SK-N-SH treated with all-trans-retinoic acid at 6 μM for 48 hours (cell line): ENCODE results near the gene CHST11.

Experiments used
- ATAC-seq: fragments of 200-7000 bp; cut with Tn5 transposase; 3 replicates; pipeline ENCODE4 v1.9.1; 2020; ENCODE audit warnings: mild to moderate bottlenecking, moderate library complexity
- ARNTL ChIP-seq: fragments of 450-650 bp; formaldehyde crosslinking; IDR thresholded peaks from 2 replicates; pipeline ENCODE4 v1.5.0; 2020; ENCODE audit warnings: low read depth, mild to moderate bottlenecking, moderate library complexity, borderline replicate concordance
- BACH2 ChIP-seq: fragments of 250-450 bp; sonication (Bioruptor Pico); IDR thresholded peaks from 2 replicates; pipeline ENCODE4 v1.9.0; 2021; ENCODE audit warnings: mild to moderate bottlenecking, borderline replicate concordance
- CREB5 ChIP-seq: fragments of 250-450 bp; sonication (Bioruptor Pico); IDR thresholded peaks from 2 replicates; pipeline ENCODE4 v1.5.1; 2020; ENCODE audit warnings: low read depth, mild to moderate bottlenecking, moderate library complexity
- CSDC2 ChIP-seq: fragments of 250-450 bp; sonication (Bioruptor Pico); IDR thresholded peaks from 2 replicates; pipeline ENCODE4 v1.5.0; 2020; ENCODE audit warnings: mild to moderate bottlenecking, moderate library complexity
- ESRRG ChIP-seq: fragments of 250-450 bp; sonication (Bioruptor Pico); IDR thresholded peaks from 2 replicates; pipeline ENCODE4 v1.6.1; 2021; ENCODE audit warnings: mild to moderate bottlenecking
- ISL1 ChIP-seq: fragments of 250-450 bp; sonication (Bioruptor Pico); IDR thresholded peaks from 2 replicates; pipeline ENCODE4 v2.1.2; 2022; ENCODE audit warnings: mild to moderate bottlenecking, moderate library complexity
- OSR1 ChIP-seq: fragments of 250-450 bp; sonication (Bioruptor Pico); IDR thresholded peaks from 2 replicates; pipeline ENCODE4 v1.8.0; 2022; ENCODE audit warnings: moderate library complexity, mild to moderate bottlenecking, inconsistent platforms
- POU6F1 ChIP-seq: fragments of 250-450 bp; sonication (Bioruptor Pico); IDR thresholded peaks from 2 replicates; pipeline ENCODE4 v1.8.0; 2021; ENCODE audit warnings: low read depth, mild to moderate bottlenecking, moderate library complexity, borderline replicate concordance
- PPARA ChIP-seq: fragments of 250-450 bp; sonication (Bioruptor Pico); IDR thresholded peaks from 2 replicates; pipeline ENCODE4 v1.5.0; 2020; ENCODE audit warnings: mild to moderate bottlenecking, borderline replicate concordance
- RARB ChIP-seq: fragments of 250-450 bp; sonication (Bioruptor Pico); IDR thresholded peaks from 2 replicates; pipeline ENCODE4 v1.8.0; 2021; ENCODE audit warnings: mild to moderate bottlenecking, moderate library complexity
- SNAI2 ChIP-seq: fragments of 250-450 bp; sonication (Bioruptor Pico); IDR thresholded peaks from 2 replicates; pipeline ENCODE4 v1.5.0; 2020; ENCODE audit warnings: mild to moderate bottlenecking, moderate library complexity
- TCF4 ChIP-seq: fragments of 250-450 bp; sonication (Bioruptor Pico); IDR thresholded peaks from 2 replicates; pipeline ENCODE4 v1.8.0; 2021; ENCODE audit warnings: mild to moderate bottlenecking, moderate library complexity, borderline replicate concordance
- ZC3H10 ChIP-seq: fragments of 250-450 bp; sonication (Bioruptor Pico); IDR thresholded peaks from 2 replicates; pipeline ENCODE4 v1.5.1; 2021; ENCODE audit warnings: mild to moderate bottlenecking, moderate library complexity
- ZFP30 ChIP-seq: fragments of 450-650 bp; formaldehyde crosslinking; IDR thresholded peaks from 2 replicates; pipeline ENCODE4 v1.5.0; 2022; ENCODE audit warnings: mild to moderate bottlenecking, moderate library complexity
- ZNF565 ChIP-seq: fragments of 450-650 bp; formaldehyde crosslinking; conservative IDR thresholded peaks from 2 replicates; pipeline ENCODE4 v1.5.0; 2020; ENCODE audit warnings: low read depth, mild to moderate bottlenecking, moderate library complexity
- ZNF70 ChIP-seq: fragments of 450-650 bp; formaldehyde crosslinking; IDR thresholded peaks from 2 replicates; pipeline ENCODE4 v1.5.0; 2020; ENCODE audit warnings: mild to moderate bottlenecking, moderate library complexity
- ZNF8 ChIP-seq: fragments of 450-650 bp; formaldehyde crosslinking; IDR thresholded peaks from 2 replicates; pipeline ENCODE4 v1.5.0; 2020; ENCODE audit warnings: mild to moderate bottlenecking, moderate library complexity
- TF ChIP-seq, protein P1 (sequence below): fragments of 250-450 bp; sonication (Bioruptor Pico); IDR thresholded peaks from 2 replicates; pipeline ENCODE4 v1.5.1; 2021; ENCODE audit warnings: mild to moderate bottlenecking, moderate library complexity
- TF ChIP-seq, protein P2 (sequence below): fragments of 250-450 bp; sonication (Bioruptor Pico); IDR thresholded peaks from 2 replicates; pipeline ENCODE4 v1.5.0; 2020; ENCODE audit warnings: mild to moderate bottlenecking, moderate library complexity

Gene CHST11

DNA sequence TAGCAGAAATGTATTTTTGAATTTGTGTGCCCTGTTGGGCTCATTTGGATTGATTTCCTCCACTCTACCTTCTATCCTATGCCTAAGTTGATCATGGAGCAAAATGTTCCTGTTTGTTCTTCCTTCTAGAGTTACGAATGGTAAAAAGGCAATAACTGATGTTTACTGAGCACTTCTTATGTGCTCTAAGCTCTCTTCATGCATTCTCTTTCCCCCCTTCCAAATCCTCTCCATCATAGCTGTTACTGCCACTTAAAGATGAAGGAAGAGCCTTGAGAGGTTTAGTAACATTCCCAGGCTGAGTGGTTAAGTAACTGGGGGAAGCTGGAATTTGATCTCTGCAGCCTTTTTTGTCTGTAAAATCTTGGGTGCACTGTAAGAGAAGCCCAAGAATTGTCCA is 60.1 kb downstream of the CHST11 start:
- no peak for TF ChIP-seq CSDC2 (CRISPR knock-in tag)
- TF ChIP-seq ZNF565 (CRISPR knock-in tag), result no peak
- TF ChIP-seq SNAI2 (CRISPR knock-in tag), result no peak
- TF ChIP-seq, protein P1, sequence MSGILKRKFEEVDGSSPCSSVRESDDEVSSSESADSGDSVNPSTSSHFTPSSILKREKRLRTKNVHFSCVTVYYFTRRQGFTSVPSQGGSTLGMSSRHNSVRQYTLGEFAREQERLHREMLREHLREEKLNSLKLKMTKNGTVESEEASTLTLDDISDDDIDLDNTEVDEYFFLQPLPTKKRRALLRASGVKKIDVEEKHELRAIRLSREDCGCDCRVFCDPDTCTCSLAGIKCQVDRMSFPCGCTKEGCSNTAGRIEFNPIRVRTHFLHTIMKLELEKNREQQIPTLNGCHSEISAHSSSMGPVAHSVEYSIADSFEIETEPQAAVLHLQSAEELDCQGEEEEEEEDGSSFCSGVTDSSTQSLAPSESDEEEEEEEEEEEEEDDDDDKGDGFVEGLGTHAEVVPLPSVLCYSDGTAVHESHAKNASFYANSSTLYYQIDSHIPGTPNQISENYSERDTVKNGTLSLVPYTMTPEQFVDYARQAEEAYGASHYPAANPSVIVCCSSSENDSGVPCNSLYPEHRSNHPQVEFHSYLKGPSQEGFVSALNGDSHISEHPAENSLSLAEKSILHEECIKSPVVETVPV (CRISPR knock-in tag), result no peak
- no peak for ATAC-seq

GRCh38 chr12:104517880-104518279 is 61.1 kb downstream of the CHST11 start:
- no peak for ATAC-seq

DNA sequence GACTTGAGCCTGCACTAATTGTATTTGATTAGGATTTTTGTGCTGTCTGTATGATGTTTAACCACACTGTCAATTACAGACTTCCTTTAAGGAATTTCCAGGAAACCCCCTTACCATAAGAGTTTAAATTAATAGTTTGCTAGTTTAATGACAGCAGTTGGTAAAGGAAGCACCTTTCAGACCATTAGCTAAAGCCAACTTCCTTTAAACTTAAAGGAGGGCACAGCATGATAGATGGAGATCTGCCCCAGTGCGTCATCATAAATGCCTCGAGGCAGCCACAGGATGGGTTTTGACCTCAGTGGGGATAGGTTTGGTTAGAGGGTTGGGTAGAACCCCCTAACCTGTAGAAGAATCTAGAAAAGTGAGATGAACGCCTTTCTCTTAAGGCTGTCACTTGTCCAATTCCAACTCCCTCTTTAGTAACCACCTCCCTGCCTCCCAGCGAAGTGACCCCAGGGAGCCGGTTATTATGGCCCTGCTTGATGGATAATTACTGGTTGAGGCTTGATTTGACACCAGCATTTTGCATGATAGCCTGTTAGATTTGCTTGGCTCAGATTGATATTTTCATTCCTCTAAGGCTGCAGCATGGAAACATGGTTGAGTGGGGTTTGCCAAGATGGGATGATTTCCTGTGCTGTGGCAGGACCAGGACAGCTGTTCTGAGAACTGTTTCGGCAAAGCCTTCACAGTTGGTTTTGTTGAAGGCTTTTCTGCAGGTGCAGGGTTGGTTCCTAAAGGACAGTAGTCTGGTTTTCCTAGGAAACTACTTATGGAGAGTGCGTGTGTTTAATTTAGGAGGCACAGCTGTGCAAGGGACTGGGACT is 62.7 kb downstream of the CHST11 start:
- no peak for ATAC-seq
- TF ChIP-seq ZNF70 (CRISPR knock-in tag), result no peak
- TF ChIP-seq CSDC2 (CRISPR knock-in tag), result no peak
- TF ChIP-seq RARB (CRISPR knock-in tag), result no peak

More at GRCh38 chr12:104517880-104518279, 61.1 kb downstream of the CHST11 start:
- TF ChIP-seq ZNF70 (CRISPR knock-in tag) (no peak), CREB5 (CRISPR knock-in tag) (no peak), POU6F1 (no peak), ISL1 (CRISPR knock-in tag) (no peak), ESRRG (CRISPR knock-in tag) (no peak), ZNF565 (CRISPR knock-in tag) (no peak), BACH2 (CRISPR knock-in tag) (no peak), ZC3H10 (CRISPR knock-in tag) (no peak), CSDC2 (CRISPR knock-in tag) (no peak), ZNF8 (CRISPR knock-in tag) (no peak), ZFP30 (CRISPR knock-in tag) (no peak), PPARA (CRISPR knock-in tag) (no peak), ARNTL (CRISPR knock-in tag) (no peak), RARB (CRISPR knock-in tag) (no peak), OSR1 (CRISPR knock-in tag) (no peak), SNAI2 (CRISPR knock-in tag) (no peak), TCF4 (CRISPR knock-in tag) (no peak)
- TF ChIP-seq, protein P2, sequence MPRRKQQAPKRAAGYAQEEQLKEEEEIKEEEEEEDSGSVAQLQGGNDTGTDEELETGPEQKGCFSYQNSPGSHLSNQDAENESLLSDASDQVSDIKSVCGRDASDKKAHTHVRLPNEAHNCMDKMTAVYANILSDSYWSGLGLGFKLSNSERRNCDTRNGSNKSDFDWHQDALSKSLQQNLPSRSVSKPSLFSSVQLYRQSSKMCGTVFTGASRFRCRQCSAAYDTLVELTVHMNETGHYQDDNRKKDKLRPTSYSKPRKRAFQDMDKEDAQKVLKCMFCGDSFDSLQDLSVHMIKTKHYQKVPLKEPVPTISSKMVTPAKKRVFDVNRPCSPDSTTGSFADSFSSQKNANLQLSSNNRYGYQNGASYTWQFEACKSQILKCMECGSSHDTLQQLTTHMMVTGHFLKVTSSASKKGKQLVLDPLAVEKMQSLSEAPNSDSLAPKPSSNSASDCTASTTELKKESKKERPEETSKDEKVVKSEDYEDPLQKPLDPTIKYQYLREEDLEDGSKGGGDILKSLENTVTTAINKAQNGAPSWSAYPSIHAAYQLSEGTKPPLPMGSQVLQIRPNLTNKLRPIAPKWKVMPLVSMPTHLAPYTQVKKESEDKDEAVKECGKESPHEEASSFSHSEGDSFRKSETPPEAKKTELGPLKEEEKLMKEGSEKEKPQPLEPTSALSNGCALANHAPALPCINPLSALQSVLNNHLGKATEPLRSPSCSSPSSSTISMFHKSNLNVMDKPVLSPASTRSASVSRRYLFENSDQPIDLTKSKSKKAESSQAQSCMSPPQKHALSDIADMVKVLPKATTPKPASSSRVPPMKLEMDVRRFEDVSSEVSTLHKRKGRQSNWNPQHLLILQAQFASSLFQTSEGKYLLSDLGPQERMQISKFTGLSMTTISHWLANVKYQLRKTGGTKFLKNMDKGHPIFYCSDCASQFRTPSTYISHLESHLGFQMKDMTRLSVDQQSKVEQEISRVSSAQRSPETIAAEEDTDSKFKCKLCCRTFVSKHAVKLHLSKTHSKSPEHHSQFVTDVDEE (CRISPR knock-in tag), result no peak
- TF ChIP-seq, protein P1 (CRISPR knock-in tag), result no peak
